ENCODE results near the gene ABHD12. TPM values are rescaled to one million over a fixed set of nuclear protein-coding genes. Genes with fewer than 3 reads are reported as not detected.

ABHD12 gene
- total RNA-seq, 2 donors from 2014 or later: 54.2 to 60.6 TPM

- no peak for TF ChIP-seq CTCF (IDR thresholded peaks at IDR 0.05)
- Histone ChIP-seq H3K27ac (no peak overlapping the region), H3K9ac (ENCODE audit: low read depth in 2 of 2, low read length in 2 of 2) (no peak overlapping the region), H3K4me3 (no peak overlapping the region), H3K27me3 (no peaks in the 10 kb centered on the region), H3K36me3 (peaks cover 21% of the 10 kb centered on the region), H3K9me3 (no peaks in the 10 kb centered on the region), H3K4me1 (no peaks in the 10 kb centered on the region)
- no peak for DNase-seq
- intact Hi-C loops (cut with DNase I): no loop called here
Observed at GRCh38 chr20:25292176-25292891, 98.3 kb downstream of the ABHD12 start.

- Histone ChIP-seq H3K36me3 (peaks cover 25% of the 10 kb centered on the region), H3K9me3 (no peaks in the 10 kb centered on the region), H3K27ac (no peak overlapping the region), H3K9ac (ENCODE audit: low read depth in 2 of 2, low read length in 2 of 2) (no peak overlapping the region), H3K4me1 (no peaks in the 10 kb centered on the region), H3K4me3 (no peak overlapping the region), H3K27me3 (no peaks in the 10 kb centered on the region)
- no peak for TF ChIP-seq CTCF (IDR thresholded peaks at IDR 0.05)
- intact Hi-C loops (cut with DNase I): no loop called here
- no peak for DNase-seq
Observed at GRCh38 chr20:25291432-25292133, 99.1 kb downstream of the ABHD12 start.

- Histone ChIP-seq H3K4me1 (no peaks in the 10 kb centered on the region), H3K9ac (ENCODE audit: low read depth in 2 of 2, low read length in 2 of 2) (no peak overlapping the region), H3K9me3 (no peaks in the 10 kb centered on the region), H3K27me3 (no peaks in the 10 kb centered on the region), H3K27ac (no peak overlapping the region), H3K36me3 (peaks cover 25% of the 10 kb centered on the region), H3K4me3 (no peak overlapping the region)
- no peak for TF ChIP-seq CTCF (IDR thresholded peaks at IDR 0.05)
- intact Hi-C loops (cut with DNase I): no loop called here
- no peak for DNase-seq
Observed at GRCh38 chr20:25290646-25291431, 99.8 kb downstream of the ABHD12 start.

GRCh38 chr20:25289886-25290597 lies 100.6 kb downstream of the ABHD12 start:
- TF ChIP-seq CTCF (IDR thresholded peaks at IDR 0.05): no peak
- no peak for DNase-seq
- Histone ChIP-seq H3K36me3 (peaks cover 27% of the 10 kb centered on the region), H3K27me3 (no peaks in the 10 kb centered on the region), H3K4me3 (no peak overlapping the region), H3K9ac (ENCODE audit: low read depth in 2 of 2, low read length in 2 of 2) (no peak overlapping the region), H3K9me3 (no peaks in the 10 kb centered on the region), H3K27ac (no peak overlapping the region), H3K4me1 (no peaks in the 10 kb centered on the region)
- intact Hi-C loops (cut with DNase I): no loop called here
